HG03196 (cell line): Measurements from ENCODE around the gene MPHOSPH6.
"Not testable (repeated sequence)": the region's sequence is repeated elsewhere in the genome, so short reads cannot be mapped to it uniquely, and the experiment has no call there.

Experiments used
- ATAC-seq: cut with Tn5 transposase; IDR thresholded peaks from one replicate; pipeline ENCODE4 v1.9.1; 2021; ENCODE audit not compliant: unreplicated experiment

The MPHOSPH6 gene, protein sequence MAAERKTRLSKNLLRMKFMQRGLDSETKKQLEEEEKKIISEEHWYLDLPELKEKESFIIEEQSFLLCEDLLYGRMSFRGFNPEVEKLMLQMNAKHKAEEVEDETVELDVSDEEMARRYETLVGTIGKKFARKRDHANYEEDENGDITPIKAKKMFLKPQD

DNA sequence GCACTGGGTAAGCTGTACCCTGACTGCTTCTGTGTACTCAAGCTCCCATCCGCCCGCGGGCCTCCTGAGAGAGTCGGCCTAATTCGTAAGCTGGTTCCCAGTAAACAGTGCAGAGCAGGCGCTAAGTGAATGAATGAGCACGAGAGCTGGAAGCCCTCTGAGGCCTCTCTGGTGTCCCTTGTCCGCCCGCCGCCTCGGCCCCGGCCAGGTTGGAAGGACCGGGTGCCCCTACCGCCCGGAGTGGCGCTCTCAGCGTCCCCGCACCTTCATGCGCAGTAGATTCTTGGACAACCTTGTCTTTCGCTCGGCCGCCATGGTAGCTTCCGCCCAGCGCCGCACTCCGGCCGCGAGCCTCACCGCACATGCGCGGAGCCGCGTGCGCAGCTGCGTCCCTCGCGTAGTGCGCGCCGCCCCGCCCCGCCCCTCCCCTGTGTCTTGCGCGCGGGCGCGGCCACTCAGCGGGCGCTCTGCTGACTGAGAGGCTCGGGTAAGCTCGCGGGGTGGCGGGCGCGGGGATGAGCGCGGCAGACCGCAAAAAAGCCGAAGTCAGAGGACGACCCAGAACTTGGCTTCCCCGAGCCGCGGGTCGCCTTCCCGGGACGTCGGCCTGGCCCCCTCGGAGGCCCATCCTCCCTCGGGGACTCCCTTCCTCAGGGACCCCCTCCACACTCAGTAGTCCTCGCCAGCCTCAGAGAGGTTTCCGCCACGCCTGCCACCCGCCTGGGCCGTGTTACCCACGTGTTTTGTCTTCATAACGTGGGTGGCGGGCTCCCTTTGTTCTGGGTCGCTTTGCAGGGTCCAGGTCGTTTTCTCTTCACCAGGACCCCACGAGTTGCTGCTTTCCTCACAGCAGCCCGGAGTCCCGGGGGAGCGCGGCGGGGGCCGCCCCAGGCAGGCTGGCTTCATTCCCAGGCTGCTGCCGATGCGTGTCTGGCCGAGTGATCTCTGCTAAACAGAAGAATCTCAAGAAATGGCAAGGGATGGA is at the start of gene MPHOSPH6:
MPHOSPH6 (minus strand) TSS at position 364 of the 985 bp plus-strand sequence; CDS start at position 315, 49 bp downstream.
- peak; percentile 92 for ATAC-seq

DNA sequence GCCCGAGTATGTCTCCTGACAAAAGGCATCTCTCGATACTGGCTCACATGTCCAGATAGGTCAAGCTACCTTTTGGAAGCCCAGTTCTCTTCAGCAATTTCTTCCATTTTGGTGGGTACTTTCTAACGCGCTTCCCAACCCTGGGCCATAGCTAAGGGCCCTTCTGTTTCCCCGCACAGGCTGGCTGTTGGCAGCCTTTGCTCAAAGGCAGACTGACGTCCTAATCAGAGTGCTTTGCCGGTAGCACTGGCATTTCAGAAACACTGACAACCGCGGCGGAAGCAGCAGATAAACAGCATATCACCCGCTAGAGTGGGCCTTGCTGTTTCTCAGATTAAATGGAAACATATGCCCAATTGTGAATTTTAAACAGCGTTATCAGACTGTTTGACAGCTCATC is 49.3 kb upstream of the MPHOSPH6 start:
- no peak for ATAC-seq

DNA sequence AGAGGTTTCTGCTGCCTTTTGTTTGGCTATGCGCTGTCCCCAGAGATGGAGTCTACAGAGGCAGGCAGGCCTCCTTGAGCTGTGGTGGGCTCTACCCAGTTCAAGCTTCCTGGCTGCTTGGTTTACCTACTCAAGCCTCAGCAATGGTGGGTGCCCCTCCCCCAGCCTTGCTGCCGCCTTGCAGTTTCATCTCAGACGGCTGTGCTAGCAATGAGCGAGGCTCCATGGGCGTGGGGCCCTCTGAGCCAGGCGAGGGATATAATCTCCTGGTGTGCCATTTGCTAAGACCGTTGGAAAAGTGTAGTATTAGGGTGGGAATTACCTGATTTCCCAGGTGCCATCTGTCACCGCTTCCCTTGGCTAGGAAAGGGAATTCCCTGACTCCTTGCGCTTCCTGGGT is 39.3 kb upstream of the MPHOSPH6 start:
- not testable (repeated sequence) for ATAC-seq

DNA sequence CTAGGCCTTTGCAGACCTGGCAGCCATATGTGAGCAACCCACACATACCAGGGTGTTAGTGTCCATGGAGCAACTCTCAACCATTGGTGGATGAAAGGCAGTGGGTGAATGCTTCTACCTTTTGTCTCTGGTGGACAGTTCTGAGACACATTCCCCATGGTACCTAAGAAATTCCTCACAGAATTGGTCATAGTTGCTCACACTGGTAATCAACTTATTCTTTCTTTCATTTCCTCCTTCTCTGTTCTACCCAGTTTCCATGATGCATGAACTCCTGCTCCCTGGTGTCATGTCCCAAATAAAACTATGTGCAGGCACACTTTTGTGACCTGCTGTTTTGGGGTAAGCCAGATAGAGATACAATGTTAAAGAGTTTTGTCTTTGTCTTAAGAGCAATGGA is 33.2 kb upstream of the MPHOSPH6 start:
- no peak for ATAC-seq

DNA sequence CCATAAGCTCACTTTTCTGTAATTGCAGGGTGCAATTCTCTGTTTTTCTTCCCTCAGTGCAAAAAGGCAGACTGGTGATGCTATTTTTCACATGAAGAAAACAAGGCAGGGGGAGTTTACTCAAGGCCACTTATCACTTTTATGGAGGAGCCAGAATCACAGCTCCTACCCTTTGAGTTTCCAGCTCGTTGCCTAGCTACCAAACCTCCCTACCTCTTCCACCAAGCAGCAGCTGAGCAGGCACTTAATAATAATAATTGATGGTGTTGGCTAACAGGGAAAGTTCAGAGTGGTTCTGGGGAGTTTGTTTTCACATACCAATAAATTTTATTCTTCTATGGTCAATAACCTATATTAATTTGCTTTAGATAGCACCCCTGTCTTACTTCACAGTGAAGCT is 31.9 kb upstream of the MPHOSPH6 start:
- ATAC-seq, result no peak

DNA sequence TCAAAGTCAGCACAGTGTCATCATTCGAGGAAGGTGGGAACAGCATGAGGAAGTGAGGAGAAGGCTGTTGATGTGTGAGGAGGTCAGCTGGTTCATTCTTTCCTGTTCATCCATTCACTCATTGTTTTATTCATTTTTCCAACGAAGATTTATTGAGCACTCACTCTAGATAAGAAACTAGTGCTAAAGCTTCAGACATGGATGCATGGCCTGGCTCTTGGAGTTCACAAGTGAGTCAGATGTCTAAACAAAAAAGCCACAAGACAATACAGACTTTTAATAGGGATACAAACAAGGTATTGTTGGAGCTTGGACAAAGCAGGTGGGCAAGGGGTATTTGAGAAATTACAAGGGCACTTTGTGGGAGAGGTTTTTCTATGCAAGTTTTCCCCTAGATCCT is 31.3 kb upstream of the MPHOSPH6 start:
- ATAC-seq, result no peak

DNA sequence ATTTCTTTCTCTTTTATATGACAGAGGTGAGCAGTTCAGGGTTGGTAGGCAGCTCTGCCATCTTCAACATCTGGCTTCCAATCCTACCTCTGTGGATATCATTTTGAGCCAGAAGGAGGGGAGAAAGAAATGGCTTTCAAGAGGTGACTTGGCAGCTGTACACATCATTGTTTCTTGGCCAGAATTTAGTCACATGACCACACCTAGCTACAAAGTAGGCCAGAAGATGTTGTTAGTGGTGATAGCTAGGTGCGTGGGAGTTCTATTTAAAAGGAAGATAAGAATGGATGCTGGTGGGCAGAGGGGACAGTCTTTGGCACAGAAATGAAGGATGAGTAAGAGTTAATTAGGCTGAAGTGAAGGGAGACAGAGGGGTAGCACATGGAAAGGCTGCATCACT is 29.2 kb upstream of the MPHOSPH6 start:
- ATAC-seq, result no peak

DNA sequence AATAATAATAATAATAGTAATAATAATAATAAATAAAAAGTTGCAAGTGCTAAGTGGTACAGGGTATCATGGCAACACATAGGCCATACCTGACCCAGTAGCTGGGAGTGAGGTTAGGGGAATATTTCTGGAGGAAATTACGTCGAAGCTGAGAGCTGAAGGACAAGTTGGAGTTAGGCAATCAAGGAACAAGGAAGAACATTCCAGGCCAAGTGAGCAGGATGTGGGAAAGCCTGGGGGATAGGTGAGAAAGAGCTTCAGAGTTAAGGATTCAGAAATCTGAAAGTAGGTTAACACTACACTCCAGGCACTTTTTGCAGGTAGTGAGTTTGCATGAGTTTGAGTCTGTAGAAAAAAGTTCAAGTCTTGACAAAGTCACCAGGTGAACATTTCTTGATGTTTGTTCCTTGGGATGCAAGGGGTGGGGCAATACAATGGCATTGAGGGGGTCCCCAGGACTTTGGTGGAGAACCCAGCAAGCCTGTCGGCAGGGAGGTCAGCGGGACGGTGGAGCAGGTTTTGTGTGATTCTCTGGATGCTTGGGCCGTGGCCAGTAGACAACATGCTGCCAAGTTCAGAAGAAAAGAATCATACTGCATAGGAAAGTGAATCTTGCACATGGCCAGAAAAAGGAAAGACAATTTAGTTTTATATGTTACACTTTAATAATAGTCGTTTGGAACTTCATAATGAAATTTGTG is 27.7 kb upstream of the MPHOSPH6 start:
- ATAC-seq, result no peak

DNA sequence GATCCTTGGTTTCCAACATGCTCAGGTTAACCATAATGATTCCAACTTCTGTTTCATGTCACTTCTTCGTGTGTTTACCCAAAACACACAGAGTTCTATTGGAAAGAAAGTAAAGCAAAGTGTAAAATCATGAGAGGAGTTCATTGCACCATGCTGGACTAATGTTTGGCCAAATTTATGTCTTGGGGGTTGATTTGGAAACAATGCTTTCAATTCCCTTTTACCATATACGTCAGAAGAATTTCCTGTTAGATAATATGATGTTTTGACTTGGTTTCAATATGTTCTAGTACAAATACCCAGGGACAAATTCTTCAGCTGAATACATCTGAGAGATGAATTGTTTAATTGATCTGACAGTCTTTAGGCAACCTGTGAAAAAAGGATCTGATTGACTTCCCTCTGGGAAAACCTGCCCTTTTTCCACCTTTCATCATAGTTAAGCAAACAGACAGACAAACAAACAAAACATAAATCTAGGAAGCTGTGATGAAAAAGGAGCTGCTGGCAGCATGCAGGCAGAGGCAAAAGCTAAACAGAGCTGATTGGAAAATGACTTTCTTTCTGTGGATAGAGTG is 26.0 kb upstream of the MPHOSPH6 start:
- ATAC-seq, result no peak

DNA sequence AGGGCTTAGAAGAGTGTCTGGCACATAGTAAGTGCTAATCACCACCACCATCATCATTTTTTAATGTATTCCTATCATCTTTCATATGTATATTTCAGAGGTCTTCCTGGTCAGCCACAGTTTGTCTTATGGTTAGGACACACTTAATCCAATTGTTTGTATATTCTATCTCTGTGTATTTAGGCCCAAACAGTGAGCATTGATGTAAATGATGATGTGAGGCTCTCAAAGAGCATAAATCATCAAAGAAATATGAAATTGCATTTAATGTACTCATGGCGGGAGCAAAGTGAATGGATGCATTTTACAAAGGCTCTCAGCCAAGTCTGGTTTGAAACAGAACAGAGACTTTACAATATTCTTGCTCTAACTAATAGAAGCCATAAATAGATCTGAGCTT is 24.1 kb upstream of the MPHOSPH6 start:
- ATAC-seq, result no peak

DNA sequence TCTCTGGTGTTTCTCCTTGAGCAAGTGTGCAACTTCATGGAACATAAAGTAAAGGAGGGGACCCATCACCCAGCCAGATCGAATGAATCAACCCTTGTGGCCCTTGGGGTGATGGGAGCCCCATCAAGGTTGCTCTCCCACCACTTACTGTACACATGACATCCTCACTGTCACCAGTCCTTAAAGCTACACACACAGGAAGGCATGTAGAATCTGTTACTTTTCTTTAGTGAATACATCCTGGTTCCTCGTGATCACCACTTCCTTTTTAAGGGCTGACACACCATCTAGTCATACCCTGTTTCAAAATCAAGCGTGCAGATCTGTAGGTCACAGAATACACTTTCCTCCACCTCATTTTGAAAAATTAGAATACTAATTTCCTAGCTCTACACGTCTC is 22.6 kb upstream of the MPHOSPH6 start:
- no peak for ATAC-seq

DNA sequence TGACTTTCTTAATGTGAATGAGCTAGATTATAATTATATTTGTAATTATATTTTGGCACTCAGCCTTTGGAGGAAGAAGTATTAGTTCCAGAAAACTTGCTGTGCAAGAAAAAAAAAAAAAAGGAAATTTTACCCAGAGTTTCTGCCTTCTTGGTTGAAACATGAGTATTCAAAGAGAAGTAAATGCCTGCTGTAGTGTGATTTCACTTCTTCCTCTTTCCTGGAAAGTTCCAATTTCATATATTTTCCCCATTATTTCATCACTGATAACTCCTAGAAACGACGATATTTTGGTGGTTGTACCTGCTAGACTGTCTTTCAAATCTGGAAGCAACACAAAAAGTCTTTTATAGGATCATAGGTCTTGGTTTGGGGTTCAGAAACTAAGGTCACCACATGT is 20.4 kb upstream of the MPHOSPH6 start:
- no peak for ATAC-seq

DNA sequence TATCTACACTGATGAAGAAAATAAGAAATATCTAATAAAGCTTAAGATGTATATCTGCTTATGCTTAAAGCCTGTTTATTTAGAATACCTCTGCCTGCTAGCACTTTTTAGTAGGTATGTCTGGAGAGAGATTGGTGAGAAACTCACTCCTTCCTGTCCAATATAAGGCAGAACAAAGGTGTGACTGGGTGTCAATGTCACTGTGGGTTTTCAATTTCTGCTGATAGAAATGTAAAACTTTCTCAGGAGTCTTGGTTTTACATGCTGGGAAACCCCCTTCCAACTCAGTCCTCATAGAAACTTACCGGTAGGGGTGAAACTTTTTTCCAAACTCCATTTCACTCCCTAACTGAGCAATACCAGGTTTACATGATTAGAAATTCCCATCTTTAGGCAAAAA is 17.8 kb upstream of the MPHOSPH6 start:
- no peak for ATAC-seq

DNA sequence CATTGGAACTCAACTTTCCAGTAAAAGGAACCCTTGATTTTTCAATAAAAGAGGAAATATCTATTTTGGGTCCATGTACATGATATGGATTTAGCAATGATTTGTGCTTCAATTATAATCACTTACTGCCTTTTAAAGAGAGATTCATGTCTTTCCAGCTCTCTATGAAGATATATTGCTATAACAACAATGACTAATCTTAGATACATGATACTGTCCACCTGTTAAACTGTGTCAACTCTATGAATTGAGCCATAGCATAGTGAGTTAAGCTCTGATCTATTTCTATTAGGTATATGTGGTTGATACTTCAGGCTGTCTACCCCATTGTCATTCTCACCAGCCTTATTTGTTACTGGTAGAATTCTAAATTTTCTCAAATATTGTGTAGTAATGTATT is 15.0 kb upstream of the MPHOSPH6 start:
- no peak for ATAC-seq

DNA sequence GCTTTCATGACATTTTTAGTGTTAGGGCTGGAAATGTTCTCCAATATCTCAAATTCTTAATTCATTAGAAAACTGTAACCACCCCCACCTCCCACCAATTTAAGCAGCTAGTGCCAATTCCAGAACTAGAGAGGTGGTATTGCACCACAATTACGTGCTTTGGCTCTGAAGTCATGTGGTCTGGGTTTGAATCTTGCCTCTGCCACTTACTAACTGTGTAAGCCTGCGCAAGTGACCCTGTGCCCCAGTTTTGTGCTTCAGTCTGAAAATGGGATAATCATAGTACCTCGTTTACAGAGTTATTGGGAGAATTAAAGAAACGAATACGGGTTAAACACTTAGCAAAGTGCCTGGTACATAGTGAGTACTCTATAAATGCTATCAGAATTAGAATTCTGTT is 14.2 kb upstream of the MPHOSPH6 start:
- ATAC-seq, result no peak

DNA sequence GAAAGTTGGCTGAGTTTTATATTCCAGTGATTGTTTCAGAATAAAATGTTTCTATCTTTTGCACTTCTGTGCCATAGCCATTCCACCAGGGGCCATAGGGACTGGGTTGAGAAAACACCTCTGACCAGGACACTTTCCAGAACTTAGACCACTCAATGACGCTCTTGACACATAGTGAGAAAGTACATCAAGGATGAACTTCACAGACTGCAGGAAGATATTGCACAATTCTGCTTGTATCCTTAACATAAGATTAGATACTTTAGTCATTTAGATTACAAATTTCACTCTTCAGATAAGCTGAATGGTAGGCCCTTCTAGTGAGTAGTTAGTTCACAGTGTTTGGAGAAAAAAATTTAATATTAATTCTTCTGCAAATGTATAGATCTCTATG is 13.0 kb upstream of the MPHOSPH6 start:
- ATAC-seq, result no peak

DNA sequence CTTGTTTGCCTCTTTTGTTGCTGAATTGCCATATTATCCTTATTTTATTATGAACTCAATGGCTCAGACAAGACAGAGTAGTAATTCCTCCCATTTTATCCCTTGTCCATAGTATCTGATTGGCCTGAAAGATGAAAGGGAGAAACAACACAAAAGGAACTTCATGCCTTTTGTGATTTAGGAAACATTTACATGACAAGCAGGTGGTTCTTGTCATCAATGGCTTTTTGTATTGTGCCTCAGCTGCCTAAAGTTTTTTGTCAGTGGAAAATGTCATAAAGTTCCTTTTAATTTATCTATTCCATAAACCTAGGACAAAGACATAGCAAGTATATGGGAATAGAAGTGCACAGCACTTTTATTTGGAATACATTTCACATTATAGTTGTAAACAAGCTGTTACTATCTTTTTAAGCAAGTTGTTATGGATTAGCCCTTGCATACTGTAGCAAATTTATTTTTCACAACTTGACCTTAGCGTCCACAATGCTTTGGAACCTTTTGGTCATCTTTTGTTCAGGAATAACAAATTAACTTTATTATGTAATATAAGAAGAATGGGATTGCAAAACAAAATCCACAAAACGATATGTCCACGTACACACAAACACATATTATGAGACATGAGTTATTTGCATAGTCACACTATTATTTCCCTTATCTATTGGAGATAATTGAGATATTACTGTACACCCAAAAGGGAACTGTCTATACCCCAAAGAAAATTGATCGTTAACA is 12.4 kb upstream of the MPHOSPH6 start:
- no peak for ATAC-seq

DNA sequence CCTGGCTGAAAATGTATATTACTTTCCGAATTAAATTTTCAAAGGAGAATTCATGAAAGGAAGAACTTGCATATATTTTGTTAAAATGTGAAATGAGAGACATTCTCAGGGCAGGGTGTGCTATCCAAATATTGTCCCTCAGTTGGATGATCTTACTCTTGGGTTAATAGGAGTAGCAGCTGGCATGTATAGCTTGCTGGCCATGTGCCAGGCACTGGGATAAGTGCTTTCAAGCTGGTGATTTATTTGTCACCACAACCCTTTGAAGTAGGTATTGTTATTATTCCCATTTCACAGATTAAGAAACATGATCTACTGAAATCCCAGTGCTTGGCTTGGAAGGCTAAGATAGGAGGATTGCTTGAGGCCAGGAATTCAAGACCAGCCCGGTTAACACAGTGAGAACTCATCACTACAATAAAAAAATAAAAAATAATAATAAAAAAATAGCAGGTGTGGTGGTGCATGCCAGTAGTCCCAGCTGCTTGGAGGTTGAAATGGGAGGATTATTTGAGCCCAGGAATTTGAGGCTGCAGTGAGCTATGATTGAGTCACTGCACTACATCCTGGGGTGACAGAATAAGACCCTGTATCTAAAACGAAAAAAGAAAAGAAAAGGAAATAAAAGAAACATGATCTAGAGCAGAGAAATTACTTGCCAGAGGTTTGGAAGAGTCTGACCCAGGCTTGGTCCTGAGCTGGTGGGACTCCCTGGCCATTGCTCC is 11.6 kb upstream of the MPHOSPH6 start:
- ATAC-seq, result no peak

DNA sequence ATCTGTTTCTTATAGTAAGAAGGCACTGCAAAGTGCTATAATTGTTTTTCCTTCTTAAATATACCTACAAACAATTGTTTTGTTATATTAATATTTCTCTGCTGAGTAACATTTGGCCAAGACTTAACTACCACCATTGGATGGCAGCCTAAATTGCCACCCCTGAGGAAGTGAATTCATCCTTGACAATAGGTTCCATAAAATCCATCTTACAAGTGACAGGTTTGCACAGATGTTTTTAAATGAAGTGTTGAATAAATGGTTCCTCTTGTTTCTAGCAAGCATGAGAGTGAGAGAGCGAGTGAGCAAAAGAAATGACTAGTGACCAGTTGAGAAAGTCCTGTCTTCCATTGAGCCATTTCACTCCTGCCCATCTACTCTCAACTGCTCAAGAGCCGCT is 8.3 kb upstream of the MPHOSPH6 start:
- no peak for ATAC-seq

DNA sequence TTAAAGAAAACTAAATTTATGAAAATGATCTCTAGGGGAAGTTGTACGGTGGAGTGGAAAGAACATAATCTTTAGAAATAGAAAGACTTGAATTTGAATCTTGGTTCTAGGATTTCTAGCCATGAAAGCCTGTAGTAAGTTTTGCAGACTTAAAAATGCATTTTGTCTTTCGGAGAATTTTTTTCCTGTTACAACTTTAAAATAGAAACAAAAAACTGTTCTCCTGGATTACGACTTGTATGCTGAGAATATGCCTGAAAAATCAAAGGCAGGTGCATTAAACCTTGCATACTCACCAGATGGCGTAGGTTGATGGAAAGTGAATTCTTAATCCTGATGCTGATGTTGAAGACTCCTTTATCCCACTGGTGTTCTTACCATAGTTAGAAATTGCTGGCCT is 7.5 kb upstream of the MPHOSPH6 start:
- no peak for ATAC-seq
